ENCODE measurements around the gene DENND1B.

DNA sequence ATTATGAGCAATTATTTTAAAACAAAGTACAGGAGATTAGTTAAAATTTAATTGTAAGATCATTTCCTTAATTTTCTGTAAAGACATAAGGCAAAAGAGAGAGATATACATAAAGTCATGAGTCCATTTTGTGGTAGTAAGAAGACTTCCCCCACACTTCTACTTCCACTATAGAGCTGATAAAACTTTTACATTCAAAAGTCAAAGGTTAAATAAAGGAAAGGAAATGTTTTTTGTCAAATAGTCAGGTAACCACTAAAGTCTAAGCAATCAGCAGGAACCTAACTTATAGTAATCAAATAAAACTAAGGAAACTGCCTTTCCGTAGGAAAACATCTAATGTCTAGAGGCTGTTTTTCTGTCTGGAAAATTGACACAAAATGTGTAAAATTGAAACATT, 110.9 kb downstream of the DENND1B start:
- TF ChIP-seq EZH2 (IDR thresholded peaks at IDR 0.05; ENCODE audit: insufficient read depth, poor library complexity, severe bottlenecking) (no peak), EZH2phosphoT487 (IDR thresholded peaks at IDR 0.05; ENCODE audit: insufficient read depth, low read depth) (no peak)
